GM23338 (cell line): ENCODE measurements around the gene SLF2. TPM values are rescaled to one million over a fixed set of nuclear protein-coding genes. Genes with fewer than 3 reads are reported as not detected.

Experiments used
- ATAC-seq: fragments of 200-7000 bp; cut with Tn5 transposase; 3 replicates; pipeline ENCODE4 v1.9.1; 2020
- DNase-seq: peaks from one replicate; pipeline ENCODE4 v3.0.0-alpha.2; 2015; ENCODE audit warnings: low spot score
- H2AFZ ChIP-seq: fragments of 200-600 bp; sonication (generic); 2 replicates; pipeline ENCODE4 v1.8.0; 2016; ENCODE audit warnings: antibody characterized with exemption, mild to moderate bottlenecking, moderate library complexity
- H3F3A ChIP-seq: fragments of 200-600 bp; sonication (generic); replicated peaks from 2 replicates; pipeline ENCODE4 v1.8.0; 2017; ENCODE audit warnings: antibody characterized with exemption, mixed run types, low read depth
- H3K27ac ChIP-seq: fragments of 200-600 bp; sonication (generic); 2 replicates; pipeline ENCODE4 v1.6.1; 2016; ENCODE audit warnings: low read depth
- H3K27me3 ChIP-seq: fragments of 200-600 bp; sonication (generic); 2 replicates; pipeline ENCODE4 v1.8.0; 2016; ENCODE audit warnings: mild to moderate bottlenecking, mixed run types, moderate library complexity; ENCODE audit not compliant: insufficient read depth
- H3K36me3 ChIP-seq: fragments of 200-600 bp; sonication (generic); 2 replicates; pipeline ENCODE4 v1.8.0; 2016; ENCODE audit warnings: mild to moderate bottlenecking; ENCODE audit not compliant: insufficient read depth
- H3K4me1 ChIP-seq: fragments of 200-600 bp; sonication (generic); 2 replicates; pipeline ENCODE4 v1.8.0; 2016; ENCODE audit warnings: mild to moderate bottlenecking, moderate library complexity; ENCODE audit not compliant: insufficient read depth
- H3K4me2 ChIP-seq: fragments of 200-600 bp; sonication (generic); 2 replicates; pipeline ENCODE4 v1.7.1; 2017; ENCODE audit warnings: mixed run types
- H3K4me3 ChIP-seq: fragments of 200-600 bp; sonication (generic); 2 replicates; pipeline ENCODE4 v1.6.1; 2016; ENCODE audit warnings: mixed run types
- H3K79me2 ChIP-seq: fragments of 200-600 bp; sonication (generic); replicated peaks from 2 replicates; pipeline ENCODE4 v1.8.0; 2017; ENCODE audit warnings: mild to moderate bottlenecking; ENCODE audit not compliant: insufficient read depth
- H3K9me2 ChIP-seq: fragments of 200-600 bp; sonication (generic); 2 replicates; pipeline ENCODE4 v1.8.0; 2017; ENCODE audit not compliant: insufficient read depth
- H4K20me1 ChIP-seq: fragments of 200-600 bp; sonication (generic); replicated peaks from 2 replicates; pipeline ENCODE4 v1.8.0; 2017; ENCODE audit warnings: mild to moderate bottlenecking; ENCODE audit not compliant: insufficient read depth
- H3K27ac Mint-ChIP-seq: 2 replicates; pipeline ENCODE4 v1.8.0; 2020; ENCODE audit warnings: inconsistent platforms, mild to moderate bottlenecking, moderate library complexity, mixed read lengths
- H3K27me3 Mint-ChIP-seq: 3 replicates; pipeline ENCODE4 v1.8.0; 2022; ENCODE audit warnings: low read depth, mild to moderate bottlenecking, moderate library complexity, mixed read lengths, inconsistent platforms; ENCODE audit not compliant: insufficient read depth, poor library complexity
- H3K36me3 Mint-ChIP-seq: 3 replicates; pipeline ENCODE4 v1.8.0; 2021; ENCODE audit warnings: low read depth, mild to moderate bottlenecking, inconsistent platforms, moderate library complexity, mixed read lengths
- H3K4me1 Mint-ChIP-seq: 3 replicates; pipeline ENCODE4 v1.8.0; 2020; ENCODE audit warnings: mild to moderate bottlenecking, inconsistent platforms, mixed read lengths
- H3K4me3 Mint-ChIP-seq: 3 replicates; pipeline ENCODE4 v1.8.0; 2021; ENCODE audit warnings: moderate library complexity, mild to moderate bottlenecking, inconsistent platforms, mixed read lengths
- H3K9me3 Mint-ChIP-seq: 3 replicates; pipeline ENCODE4 v1.8.0; 2020; ENCODE audit warnings: moderate library complexity, mild to moderate bottlenecking, inconsistent platforms, mixed read lengths
- CREB1 ChIP-seq: fragments of 250-450 bp; sonication (Bioruptor Pico); IDR thresholded peaks from 2 replicates; pipeline ENCODE4 v1.5.0; 2020; ENCODE audit warnings: low read depth, mild to moderate bottlenecking, moderate library complexity
- EZH2 ChIP-seq: fragments of 200-600 bp; sonication (generic); IDR thresholded peaks from one replicate; pipeline ENCODE4 v1.8.0; 2017; ENCODE audit warnings: antibody characterized with exemption, mild to moderate bottlenecking, low read depth; ENCODE audit not compliant: unreplicated experiment
- EZH2phosphoT487 ChIP-seq: fragments of 200-600 bp; sonication (generic); IDR thresholded peaks from one replicate; pipeline ENCODE4 v1.8.1; 2018; ENCODE audit warnings: antibody characterized with exemption; ENCODE audit not compliant: unreplicated experiment
- JUNB ChIP-seq: IDR thresholded peaks from one replicate; pipeline ENCODE4 v1.6.1; 2016; ENCODE audit warnings: antibody characterized with exemption; ENCODE audit not compliant: unreplicated experiment
- NANOG ChIP-seq: IDR thresholded peaks from 2 replicates; pipeline ENCODE4 v1.6.1; 2016; ENCODE audit warnings: antibody characterized with exemption, borderline replicate concordance
- STAT1 ChIP-seq: IDR thresholded peaks from one replicate; pipeline ENCODE4 v1.6.1; 2016; ENCODE audit warnings: antibody characterized with exemption; ENCODE audit not compliant: unreplicated experiment
- ZNF114 ChIP-seq: fragments of 250-450 bp; sonication (Bioruptor Pico); IDR thresholded peaks from 2 replicates; pipeline ENCODE4 v1.5.0; 2020; ENCODE audit warnings: mild to moderate bottlenecking, moderate library complexity
- polyA plus RNA-seq: library from polyadenylated mRNA; unstranded; fragments of >200 nt; fragmentation: Nextera tagmentation; extraction: Ambion mirVana; gene quantifications from 2 replicates; pipeline ENCODE4 v1.2.1, GENCODE V29; 2016
- total RNA-seq: library from RNA; depleted of rRNA; stranded (reverse); fragments of >200 nt; shearing (Covaris generic); gene quantifications from 2 replicates; pipeline ENCODE4 v1.2.3, GENCODE V29; 2014
- TF ChIP-seq, protein P1 (sequence below): fragments of 250-450 bp; sonication (Bioruptor Pico); IDR thresholded peaks from 2 replicates; pipeline ENCODE4 v1.5.0; 2020; ENCODE audit warnings: mild to moderate bottlenecking, moderate library complexity
- TF ChIP-seq, protein P2 (sequence below): IDR thresholded peaks from 2 replicates; pipeline ENCODE4 v1.6.1; 2016; ENCODE audit warnings: antibody characterized with exemption
- TF ChIP-seq, protein P3 (sequence below): IDR thresholded peaks from one replicate; pipeline ENCODE4 v1.6.1; 2018; ENCODE audit warnings: antibody characterized with exemption; ENCODE audit not compliant: unreplicated experiment

The SLF2 gene
- total and polyA plus RNA-seq, 2 experiments from 2014 or later: 13.6 to 22.1 TPM

DNA sequence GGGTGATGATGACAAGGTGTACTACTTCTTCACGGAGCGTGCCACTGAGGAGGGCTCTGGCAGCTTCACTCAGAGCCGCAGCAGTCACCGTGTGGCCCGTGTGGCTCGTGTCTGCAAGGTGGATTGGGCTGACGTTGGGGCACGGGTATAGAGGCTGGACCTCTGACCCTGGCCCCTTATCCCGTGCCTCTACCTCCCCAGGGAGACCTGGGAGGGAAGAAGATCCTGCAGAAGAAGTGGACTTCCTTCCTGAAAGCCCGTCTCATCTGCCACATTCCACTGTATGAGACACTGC lies 66.1 kb downstream of the SLF2 start (continued):
- TF ChIP-seq, protein P1, sequence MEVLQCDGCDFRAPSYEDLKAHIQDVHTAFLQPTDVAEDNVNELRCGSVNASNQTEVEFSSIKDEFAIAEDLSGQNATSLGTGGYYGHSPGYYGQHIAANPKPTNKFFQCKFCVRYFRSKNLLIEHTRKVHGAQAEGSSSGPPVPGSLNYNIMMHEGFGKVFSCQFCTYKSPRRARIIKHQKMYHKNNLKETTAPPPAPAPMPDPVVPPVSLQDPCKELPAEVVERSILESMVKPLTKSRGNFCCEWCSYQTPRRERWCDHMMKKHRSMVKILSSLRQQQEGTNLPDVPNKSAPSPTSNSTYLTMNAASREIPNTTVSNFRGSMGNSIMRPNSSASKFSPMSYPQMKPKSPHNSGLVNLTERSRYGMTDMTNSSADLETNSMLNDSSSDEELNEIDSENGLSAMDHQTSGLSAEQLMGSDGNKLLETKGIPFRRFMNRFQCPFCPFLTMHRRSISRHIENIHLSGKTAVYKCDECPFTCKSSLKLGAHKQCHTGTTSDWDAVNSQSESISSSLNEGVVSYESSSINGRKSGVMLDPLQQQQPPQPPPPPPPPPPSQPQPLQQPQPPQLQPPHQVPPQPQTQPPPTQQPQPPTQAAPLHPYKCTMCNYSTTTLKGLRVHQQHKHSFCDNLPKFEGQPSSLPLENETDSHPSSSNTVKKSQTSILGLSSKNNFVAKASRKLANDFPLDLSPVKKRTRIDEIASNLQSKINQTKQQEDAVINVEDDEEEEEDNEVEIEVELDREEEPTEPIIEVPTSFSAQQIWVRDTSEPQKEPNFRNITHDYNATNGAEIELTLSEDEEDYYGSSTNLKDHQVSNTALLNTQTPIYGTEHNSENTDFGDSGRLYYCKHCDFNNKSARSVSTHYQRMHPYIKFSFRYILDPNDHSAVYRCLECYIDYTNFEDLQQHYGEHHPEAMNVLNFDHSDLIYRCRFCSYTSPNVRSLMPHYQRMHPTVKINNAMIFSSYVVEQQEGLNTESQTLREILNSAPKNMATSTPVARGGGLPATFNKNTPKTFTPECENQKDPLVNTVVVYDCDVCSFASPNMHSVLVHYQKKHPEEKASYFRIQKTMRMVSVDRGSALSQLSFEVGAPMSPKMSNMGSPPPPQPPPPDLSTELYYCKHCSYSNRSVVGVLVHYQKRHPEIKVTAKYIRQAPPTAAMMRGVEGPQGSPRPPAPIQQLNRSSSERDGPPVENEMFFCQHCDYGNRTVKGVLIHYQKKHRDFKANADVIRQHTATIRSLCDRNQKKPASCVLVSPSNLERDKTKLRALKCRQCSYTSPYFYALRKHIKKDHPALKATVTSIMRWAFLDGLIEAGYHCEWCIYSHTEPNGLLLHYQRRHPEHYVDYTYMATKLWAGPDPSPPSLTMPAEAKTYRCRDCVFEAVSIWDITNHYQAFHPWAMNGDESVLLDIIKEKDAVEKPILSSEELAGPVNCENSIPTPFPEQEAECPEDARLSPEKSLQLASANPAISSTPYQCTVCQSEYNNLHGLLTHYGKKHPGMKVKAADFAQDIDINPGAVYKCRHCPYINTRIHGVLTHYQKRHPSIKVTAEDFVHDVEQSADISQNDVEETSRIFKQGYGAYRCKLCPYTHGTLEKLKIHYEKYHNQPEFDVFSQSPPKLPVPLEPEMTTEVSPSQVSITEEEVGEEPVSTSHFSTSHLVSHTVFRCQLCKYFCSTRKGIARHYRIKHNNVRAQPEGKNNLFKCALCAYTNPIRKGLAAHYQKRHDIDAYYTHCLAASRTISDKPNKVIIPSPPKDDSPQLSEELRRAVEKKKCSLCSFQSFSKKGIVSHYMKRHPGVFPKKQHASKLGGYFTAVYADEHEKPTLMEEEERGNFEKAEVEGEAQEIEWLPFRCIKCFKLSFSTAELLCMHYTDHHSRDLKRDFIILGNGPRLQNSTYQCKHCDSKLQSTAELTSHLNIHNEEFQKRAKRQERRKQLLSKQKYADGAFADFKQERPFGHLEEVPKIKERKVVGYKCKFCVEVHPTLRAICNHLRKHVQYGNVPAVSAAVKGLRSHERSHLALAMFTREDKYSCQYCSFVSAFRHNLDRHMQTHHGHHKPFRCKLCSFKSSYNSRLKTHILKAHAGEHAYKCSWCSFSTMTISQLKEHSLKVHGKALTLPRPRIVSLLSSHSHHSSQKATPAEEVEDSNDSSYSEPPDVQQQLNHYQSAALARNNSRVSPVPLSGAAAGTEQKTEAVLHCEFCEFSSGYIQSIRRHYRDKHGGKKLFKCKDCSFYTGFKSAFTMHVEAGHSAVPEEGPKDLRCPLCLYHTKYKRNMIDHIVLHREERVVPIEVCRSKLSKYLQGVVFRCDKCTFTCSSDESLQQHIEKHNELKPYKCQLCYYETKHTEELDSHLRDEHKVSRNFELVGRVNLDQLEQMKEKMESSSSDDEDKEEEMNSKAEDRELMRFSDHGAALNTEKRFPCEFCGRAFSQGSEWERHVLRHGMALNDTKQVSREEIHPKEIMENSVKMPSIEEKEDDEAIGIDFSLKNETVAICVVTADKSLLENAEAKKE (CRISPR knock-in tag): no peak
- TF ChIP-seq, protein P2, sequence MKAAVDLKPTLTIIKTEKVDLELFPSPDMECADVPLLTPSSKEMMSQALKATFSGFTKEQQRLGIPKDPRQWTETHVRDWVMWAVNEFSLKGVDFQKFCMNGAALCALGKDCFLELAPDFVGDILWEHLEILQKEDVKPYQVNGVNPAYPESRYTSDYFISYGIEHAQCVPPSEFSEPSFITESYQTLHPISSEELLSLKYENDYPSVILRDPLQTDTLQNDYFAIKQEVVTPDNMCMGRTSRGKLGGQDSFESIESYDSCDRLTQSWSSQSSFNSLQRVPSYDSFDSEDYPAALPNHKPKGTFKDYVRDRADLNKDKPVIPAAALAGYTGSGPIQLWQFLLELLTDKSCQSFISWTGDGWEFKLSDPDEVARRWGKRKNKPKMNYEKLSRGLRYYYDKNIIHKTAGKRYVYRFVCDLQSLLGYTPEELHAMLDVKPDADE: no peak

DNA sequence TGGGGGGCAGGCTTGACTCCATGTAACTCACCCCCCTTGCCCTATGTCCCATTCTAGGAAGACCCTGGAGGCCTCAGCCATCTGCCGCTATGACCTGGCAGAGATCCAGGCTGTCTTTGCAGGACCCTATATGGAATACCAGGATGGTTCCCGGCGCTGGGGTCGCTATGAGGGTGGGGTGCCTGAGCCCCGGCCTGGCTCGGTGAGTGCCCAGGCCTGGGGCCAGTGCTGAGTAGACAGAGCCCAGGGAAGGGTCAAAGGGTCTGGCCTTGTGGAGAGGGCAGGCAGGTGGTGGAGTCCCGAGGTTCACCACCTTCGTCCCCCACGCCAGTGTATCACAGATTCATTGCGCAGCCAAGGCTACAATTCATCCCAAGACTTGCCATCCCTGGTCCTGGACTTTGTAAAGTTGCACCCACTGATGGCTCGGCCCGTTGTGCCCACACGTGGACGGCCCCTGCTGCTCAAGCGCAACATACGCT lies 67.1 kb downstream of the SLF2 start:
- no peak for ATAC-seq
- H3K4me3 ChIP-seq: no peak overlapping the region
- Mint-ChIP-seq H3K4me1 (peaks cover 6% of the 10 kb centered on the region; the same call in 2 of the 3 replicates), H3K9me3 (no peaks in the 10 kb centered on the region), H3K4me3 (no peak overlapping the region), H3K27ac (no peak overlapping the region), H3K36me3 (peaks cover 3% of the 10 kb centered on the region; the same call in 1 of the 3 replicates), H3K27me3 (peaks cover 7% of the 10 kb centered on the region)
- peaks cover 1% of the 10 kb centered on the region; the same call in 1 of the 2 replicates for H4K20me1 ChIP-seq
- H3K36me3 ChIP-seq: no peaks in the 10 kb centered on the region
- H3K27me3 ChIP-seq: no peaks in the 10 kb centered on the region
- no peak overlapping the region for H3K27ac ChIP-seq
- no peaks in the 10 kb centered on the region for H3K9me2 ChIP-seq
- no peak for DNase-seq
- H3F3A ChIP-seq: no peaks in the 10 kb centered on the region
- H3K4me1 ChIP-seq: no peaks in the 10 kb centered on the region
- H3K4me2 ChIP-seq: no peak overlapping the region
- no peaks in the 10 kb centered on the region for H3K79me2 ChIP-seq
- H2AFZ ChIP-seq: no peak overlapping the region
- TF ChIP-seq NANOG (no peak), ZNF114 (CRISPR knock-in tag) (no peak), EZH2 (no peak), STAT1 (no peak), JUNB (no peak), EZH2phosphoT487 (no peak), CREB1 (CRISPR knock-in tag) (no peak)
- TF ChIP-seq, protein P3, sequence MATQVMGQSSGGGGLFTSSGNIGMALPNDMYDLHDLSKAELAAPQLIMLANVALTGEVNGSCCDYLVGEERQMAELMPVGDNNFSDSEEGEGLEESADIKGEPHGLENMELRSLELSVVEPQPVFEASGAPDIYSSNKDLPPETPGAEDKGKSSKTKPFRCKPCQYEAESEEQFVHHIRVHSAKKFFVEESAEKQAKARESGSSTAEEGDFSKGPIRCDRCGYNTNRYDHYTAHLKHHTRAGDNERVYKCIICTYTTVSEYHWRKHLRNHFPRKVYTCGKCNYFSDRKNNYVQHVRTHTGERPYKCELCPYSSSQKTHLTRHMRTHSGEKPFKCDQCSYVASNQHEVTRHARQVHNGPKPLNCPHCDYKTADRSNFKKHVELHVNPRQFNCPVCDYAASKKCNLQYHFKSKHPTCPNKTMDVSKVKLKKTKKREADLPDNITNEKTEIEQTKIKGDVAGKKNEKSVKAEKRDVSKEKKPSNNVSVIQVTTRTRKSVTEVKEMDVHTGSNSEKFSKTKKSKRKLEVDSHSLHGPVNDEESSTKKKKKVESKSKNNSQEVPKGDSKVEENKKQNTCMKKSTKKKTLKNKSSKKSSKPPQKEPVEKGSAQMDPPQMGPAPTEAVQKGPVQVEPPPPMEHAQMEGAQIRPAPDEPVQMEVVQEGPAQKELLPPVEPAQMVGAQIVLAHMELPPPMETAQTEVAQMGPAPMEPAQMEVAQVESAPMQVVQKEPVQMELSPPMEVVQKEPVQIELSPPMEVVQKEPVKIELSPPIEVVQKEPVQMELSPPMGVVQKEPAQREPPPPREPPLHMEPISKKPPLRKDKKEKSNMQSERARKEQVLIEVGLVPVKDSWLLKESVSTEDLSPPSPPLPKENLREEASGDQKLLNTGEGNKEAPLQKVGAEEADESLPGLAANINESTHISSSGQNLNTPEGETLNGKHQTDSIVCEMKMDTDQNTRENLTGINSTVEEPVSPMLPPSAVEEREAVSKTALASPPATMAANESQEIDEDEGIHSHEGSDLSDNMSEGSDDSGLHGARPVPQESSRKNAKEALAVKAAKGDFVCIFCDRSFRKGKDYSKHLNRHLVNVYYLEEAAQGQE: no peak
